A673 (cell line): ENCODE results near the gene PTP4A2. TPM values are rescaled to one million over a fixed set of nuclear protein-coding genes. Genes with fewer than 3 reads are reported as not detected.

Experiments used
- BruUV-seq: library from RNA; stranded (reverse); fragments of 400-500 nt; replicated peaks from 2 replicates; lab custom pipeline; 2021; lab: Mats Ljungman, UMichigan
- CTCF ChIA-PET: fragments of 300-600 bp; sonication (Branson Sonifier 250); formaldehyde crosslinking; loops from one replicate; lab custom pipeline; 2022; ENCODE audit warnings: antibody characterized with exemption; lab: Charles Lee
- POLR2A ChIA-PET: fragments of 300-600 bp; sonication (Branson Sonifier 250); formaldehyde crosslinking; loops from one replicate; lab custom pipeline; 2022; ENCODE audit warnings: antibody characterized with exemption; ENCODE audit not compliant: low non-redundant PET; lab: Charles Lee
- DNase-seq: peaks from one replicate; pipeline ENCODE4 v3.0.0-alpha.2; 2015; ENCODE audit warnings: low spot score
- H3K27ac ChIP-seq: fragments of 200-600 bp; sonication (generic); 2 replicates; pipeline ENCODE4 v1.5.1; 2016; ENCODE audit warnings: mixed run types, low read depth, mild to moderate bottlenecking, mixed read lengths, antibody characterized with exemption, low read length; ENCODE audit not compliant: poor library complexity, severe bottlenecking
- H3K27me3 ChIP-seq: fragments of 200-600 bp; sonication (generic); replicated peaks from 2 replicates; pipeline ENCODE4 v1.6.1; 2017; ENCODE audit warnings: mixed run types, low read depth, mild to moderate bottlenecking, mixed read lengths, antibody characterized with exemption, low read length; ENCODE audit not compliant: insufficient read depth, poor library complexity
- H3K36me3 ChIP-seq: fragments of 200-600 bp; sonication (generic); 2 replicates; pipeline ENCODE4 v1.6.1; 2016; ENCODE audit warnings: mixed run types, mild to moderate bottlenecking, mixed read lengths, antibody characterized with exemption, low read length; ENCODE audit not compliant: insufficient read depth, poor library complexity, severe bottlenecking
- H3K4me1 ChIP-seq: fragments of 200-600 bp; sonication (generic); 2 replicates; pipeline ENCODE4 v1.6.1; 2017; ENCODE audit warnings: mixed run types, mild to moderate bottlenecking, mixed read lengths, antibody characterized with exemption, low read length; ENCODE audit not compliant: insufficient read depth, poor library complexity, severe bottlenecking
- H3K4me3 ChIP-seq: fragments of 200-600 bp; sonication (generic); 2 replicates; pipeline ENCODE4 v1.5.1; 2016; ENCODE audit warnings: low read depth, mixed run types, mild to moderate bottlenecking, mixed read lengths, low read length; ENCODE audit not compliant: poor library complexity, severe bottlenecking
- H3K9me3 ChIP-seq: fragments of 200-600 bp; sonication (generic); 2 replicates; pipeline ENCODE4 v1.6.1; 2016; ENCODE audit warnings: mixed run types, low read depth, mild to moderate bottlenecking, mixed read lengths, antibody characterized with exemption, low read length; ENCODE audit not compliant: poor library complexity, severe bottlenecking
- CTCF ChIP-seq: fragments of 300-800, 200-600 bp; sonication (generic); conservative IDR thresholded peaks from 2 replicates; pipeline ENCODE4 v1.5.1; 2017; ENCODE audit warnings: low read depth, mild to moderate bottlenecking, antibody characterized with exemption, low read length, moderate library complexity, mixed read lengths
- EZH2 ChIP-seq: fragments of 200-600 bp; sonication (generic); IDR thresholded peaks from 2 replicates; pipeline ENCODE4 v1.6.1; 2017; ENCODE audit warnings: borderline replicate concordance, low read depth, mild to moderate bottlenecking, mixed read lengths, antibody characterized with exemption, low read length; ENCODE audit not compliant: poor library complexity, severe bottlenecking
- intact Hi-C: fragments of 100-400 bp; cut with micrococcal nuclease; formaldehyde crosslinking; loops from one replicate; pipeline ENCODE4 v1.10.0; 2022; ENCODE audit not compliant: unreplicated experiment
- total RNA-seq: library from RNA; stranded (reverse); gene quantifications from 2 replicates; pipeline ENCODE4 v1.2.3, GENCODE V29; 2021

Gene PTP4A2
- total RNA-seq, 1 experiment from 2014 or later, result 283 TPM

GRCh38 chr1:31869449-31869848, 68.7 kb downstream of the PTP4A2 start:
- no peaks in the 10 kb centered on the region for H3K9me3 ChIP-seq
- POLR2A ChIA-PET, result no interaction called here
- H3K27me3 ChIP-seq, result no peaks in the 10 kb centered on the region
- H3K4me1 ChIP-seq, result no peaks in the 10 kb centered on the region
- no peak overlapping the region for H3K4me3 ChIP-seq
- no peaks in the 10 kb centered on the region for H3K36me3 ChIP-seq
- DNase-seq, result no peak
- CTCF ChIA-PET, result no interaction called here
- TF ChIP-seq CTCF (no peak), EZH2 (no peak)
- BruUV-seq, result no TSS peak
- H3K27ac ChIP-seq, result no peak overlapping the region
- intact Hi-C loops, result no loop called here

DNA sequence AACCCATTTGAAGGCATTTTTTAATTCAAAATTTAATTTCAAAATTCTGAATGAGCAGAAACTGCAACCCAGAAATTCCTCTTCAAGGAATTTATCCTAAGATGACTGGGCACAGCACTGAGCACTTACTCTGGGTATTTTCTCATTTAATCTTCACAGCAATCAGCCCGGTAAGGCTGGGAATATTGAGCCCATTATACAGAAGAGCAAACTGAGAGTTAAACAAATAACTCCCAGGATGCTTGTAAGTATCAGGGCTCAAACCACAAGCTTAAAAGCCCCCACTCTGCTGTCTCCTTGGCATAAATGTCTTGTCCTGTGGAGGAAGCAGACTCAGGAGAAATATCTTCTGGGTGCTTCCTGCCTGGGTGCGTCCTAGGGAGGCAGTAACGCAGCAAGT, 69.3 kb downstream of the PTP4A2 start:
- TF ChIP-seq CTCF (no peak), EZH2 (no peak)
- Histone ChIP-seq H3K4me3 (no peak overlapping the region), H3K27me3 (no peaks in the 10 kb centered on the region), H3K4me1 (no peaks in the 10 kb centered on the region), H3K9me3 (no peaks in the 10 kb centered on the region), H3K27ac (no peak overlapping the region), H3K36me3 (no peaks in the 10 kb centered on the region)
- ChIA-PET POLR2A (no interaction called here), CTCF (no interaction called here)
- intact Hi-C loops, result no loop called here
- no peak for DNase-seq
- no TSS peak for BruUV-seq

GRCh38 chr1:31867546-31867945, 70.6 kb downstream of the PTP4A2 start:
- H3K9me3 ChIP-seq, result no peaks in the 10 kb centered on the region
- ChIA-PET CTCF (no interaction called here), POLR2A (no interaction called here)
- TF ChIP-seq CTCF (no peak), EZH2 (no peak)
- H3K36me3 ChIP-seq, result no peaks in the 10 kb centered on the region
- no TSS peak for BruUV-seq
- H3K27me3 ChIP-seq, result no peaks in the 10 kb centered on the region
- no peaks in the 10 kb centered on the region for H3K4me1 ChIP-seq
- H3K4me3 ChIP-seq, result no peak overlapping the region
- H3K27ac ChIP-seq, result no peak overlapping the region
- intact Hi-C loops, result no loop called here
- no peak for DNase-seq
